ENCODE results near the gene CSH1.
"Not testable (repeated sequence)": the region's sequence is repeated elsewhere in the genome, so short reads cannot be mapped to it uniquely, and the experiment has no call there.

CSH1 gene

DNA sequence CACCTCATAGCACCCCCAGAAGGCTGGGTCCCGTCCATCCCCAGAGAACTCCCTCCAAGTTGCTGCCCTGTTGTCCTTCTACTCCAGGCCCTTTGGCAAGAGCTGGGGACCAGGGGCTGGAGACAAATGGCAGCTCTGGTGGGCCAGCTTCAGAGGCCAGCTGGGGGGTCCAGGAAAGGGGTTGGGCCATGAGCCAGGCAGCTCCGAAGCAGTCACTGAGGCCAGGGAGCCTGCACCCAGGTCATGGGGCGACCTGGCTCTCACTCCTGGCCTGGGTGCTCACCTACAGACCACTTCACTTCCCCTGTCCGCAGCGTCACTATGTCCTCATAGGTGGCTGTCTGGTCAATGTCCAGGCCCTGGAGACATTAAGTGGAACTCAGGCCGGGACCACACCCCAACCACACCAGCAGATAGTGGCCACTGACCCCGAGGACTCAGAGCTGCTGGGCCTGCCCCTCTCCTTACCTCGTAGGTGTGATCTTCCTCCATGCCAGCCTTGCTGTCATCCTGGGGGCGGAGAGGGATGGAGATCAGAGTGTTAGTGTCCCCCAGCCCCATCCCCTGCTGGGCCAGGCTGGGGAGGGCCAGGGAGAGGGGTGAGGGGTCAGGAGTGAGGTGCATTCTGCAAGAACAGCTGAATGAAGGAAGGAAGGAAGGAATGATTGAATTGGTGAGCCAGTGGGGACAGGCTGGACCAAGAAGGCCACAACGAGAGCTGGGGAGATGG is 32.8 kb upstream of the CSH1 start:
- no peak for DNase-seq (ENCODE audit: low read depth)

DNA sequence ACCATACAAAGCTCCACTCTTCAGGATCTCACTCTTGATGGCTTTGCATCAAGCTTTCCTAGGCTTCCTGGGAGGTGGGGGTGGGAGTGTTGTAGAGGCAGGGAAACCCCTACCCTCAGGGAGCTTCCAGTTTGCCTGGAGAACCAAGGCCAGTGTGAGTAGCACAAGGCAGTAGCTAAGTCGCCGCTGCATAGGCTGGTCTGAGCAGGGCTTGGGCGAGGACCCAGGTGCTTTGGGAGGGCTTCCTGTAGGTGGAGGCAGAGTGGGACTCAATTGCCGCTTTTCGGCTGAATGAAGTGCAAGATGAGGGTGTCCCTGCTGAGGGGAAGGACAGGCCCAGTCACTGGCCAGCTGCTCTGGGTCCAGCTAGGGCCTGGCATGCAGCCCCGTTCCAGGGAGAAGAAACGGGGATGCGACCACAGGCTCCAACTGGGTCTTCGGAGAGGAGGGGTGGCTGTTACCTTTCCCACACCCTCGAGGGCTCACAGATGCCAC is 31.8 kb upstream of the CSH1 start:
- no peak for DNase-seq (ENCODE audit: low read depth)

DNA sequence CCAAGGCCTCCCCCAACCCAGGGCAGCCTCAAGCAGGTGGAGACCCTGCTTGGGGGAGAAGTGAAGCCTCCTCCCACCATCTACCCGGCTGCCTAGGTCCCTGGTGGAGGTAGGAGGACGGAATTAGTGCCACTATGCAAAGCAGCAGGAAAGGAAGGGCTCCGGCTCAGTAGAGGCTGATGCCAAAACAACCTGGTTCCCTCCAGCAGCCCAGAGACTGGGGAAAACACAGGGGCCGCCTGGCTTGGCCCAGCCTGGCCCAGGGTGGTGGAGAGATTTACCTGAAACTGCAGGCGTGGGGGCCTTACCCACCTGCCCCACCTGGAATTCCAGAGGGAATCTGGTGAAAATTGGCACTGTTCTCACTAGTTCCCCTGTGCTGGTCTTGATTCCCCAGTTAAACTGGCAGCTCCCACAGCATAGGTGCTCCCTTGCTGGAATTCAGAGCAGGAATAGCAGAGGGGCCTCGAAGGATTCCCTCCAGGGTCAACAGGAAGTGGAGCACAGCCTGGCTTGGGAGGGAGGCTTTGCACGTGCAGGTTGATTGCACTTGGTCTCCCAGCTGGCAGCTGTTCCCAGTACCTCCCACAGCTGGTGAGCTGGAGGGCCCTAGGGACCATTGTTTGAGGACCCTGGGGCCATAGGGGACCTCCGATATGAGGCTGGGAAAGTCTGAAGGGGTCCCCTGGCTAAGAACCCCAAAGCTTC is 31.2 kb upstream of the CSH1 start:
- DNase-seq (ENCODE audit: low read depth), result no peak

DNA sequence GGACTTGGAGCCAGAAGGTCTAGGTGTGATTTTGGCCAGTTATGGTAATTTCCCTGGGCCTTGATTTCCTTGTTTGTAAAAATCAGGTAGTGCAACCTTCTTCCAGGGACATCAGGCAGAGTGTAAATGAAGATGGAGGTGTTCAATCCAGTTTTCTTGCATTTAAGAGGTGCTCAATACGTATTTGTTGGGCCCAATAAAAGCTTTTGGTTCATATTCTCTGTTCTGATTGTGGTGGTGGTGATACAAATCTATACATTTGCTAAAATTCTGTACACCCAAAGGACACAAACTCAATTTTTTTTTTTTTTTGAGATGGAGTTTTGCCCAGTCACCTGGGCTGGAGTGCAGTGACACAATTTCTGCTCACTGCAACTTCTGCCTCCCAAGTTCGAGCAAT is 29.8 kb upstream of the CSH1 start:
- DNase-seq (ENCODE audit: low read depth), result no peak

DNA sequence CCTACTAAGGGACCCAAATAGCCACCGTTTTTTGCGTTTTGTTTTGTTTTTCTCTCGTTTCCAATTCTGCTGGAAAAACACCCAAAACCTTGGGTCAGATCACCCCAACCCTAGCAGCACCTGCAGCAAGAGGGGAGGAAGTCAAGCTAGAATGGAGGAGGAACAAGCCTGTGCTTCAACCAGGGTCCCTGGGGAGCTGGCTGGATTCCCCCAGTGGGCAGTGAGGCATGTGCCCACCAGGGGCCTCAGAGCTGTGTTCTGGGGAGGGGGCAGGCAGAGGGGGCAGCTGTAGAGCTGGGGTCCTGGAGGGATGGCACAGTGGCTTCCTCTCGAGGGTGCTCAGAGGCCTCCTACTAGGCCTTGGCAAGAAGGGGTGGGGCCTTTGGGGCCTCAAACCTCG is 29.2 kb upstream of the CSH1 start:
- DNase-seq (ENCODE audit: low read depth), result no peak

DNA sequence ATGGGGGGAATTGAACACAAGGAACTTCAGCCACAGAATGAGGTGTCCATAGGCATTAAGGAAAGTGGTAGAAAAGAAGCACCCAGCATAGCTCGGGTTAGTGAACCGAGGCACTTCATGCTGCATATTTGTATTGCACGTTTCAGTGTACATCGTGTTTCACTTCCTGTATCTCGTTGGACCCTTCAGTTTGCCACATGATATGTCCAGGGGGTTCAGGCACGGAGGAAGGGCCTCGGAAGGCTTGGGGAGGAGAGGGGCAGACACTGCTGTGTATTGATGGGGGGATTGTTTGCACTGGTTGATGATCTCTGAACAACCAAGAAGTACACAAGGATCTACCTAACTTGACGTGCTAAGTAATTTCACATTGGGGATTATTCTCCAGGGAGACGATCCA is 26.0 kb upstream of the CSH1 start:
- not testable (repeated sequence) for DNase-seq (ENCODE audit: low read depth)

DNA sequence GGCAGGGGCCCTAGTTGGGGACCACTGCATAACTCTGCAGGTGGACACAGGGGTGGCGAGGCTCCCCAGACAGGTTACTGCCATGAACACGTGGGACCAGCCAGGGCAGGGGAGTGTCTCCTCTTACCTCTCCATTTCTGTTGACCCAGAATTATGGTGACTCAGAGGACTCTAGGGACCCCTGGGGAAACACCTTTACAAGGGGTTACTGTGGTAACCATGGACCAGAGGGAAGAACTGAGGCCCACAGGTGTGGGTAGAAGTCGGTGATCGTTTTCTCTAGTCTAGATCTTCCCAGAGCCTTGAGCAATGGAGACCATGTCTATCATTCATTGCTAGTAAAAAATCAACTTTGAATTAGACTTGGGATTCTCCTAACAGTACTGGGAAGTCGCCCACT is 24.4 kb upstream of the CSH1 start:
- not testable (repeated sequence) for DNase-seq (ENCODE audit: low read depth)

DNA sequence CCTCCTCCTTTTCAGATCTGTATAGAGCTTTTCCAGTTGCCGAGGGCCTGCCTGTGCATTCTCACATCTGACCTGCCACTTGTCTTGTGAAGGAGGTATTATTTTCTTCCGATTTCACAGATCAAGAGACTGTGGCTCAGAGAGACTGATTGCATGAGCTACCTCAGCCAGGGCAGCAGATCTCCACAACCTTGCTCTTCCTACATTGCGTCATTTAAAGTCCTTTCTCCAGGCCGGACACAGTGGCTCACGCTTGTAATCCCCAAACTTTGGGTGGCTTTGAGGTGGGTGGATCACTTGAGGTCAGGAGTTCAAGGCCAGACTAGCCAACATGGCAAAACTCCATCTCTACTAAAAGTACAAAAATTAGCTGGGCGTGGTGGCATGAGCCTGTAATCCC is 23.7 kb upstream of the CSH1 start:
- DNase-seq (ENCODE audit: low read depth), result not testable (repeated sequence)

DNA sequence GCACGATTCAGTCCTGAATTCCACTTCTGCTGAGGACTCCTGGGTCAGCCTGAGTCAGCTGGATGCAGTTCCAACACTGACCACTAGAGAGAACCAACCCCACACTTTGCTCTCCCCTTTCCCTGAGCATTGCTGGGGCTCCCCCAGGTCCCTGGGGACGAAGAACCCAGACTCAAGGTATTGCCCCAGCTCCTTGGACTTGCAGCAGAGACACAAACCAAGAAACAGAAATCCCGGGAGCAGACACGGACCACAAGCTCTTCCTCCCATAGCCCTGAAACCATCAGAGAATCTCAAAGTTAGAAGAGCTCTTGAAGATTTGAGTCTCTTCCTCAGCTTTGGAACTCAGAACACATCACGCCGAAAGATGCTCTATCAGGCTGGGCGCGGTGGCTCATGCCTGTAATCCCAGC is 22.9 kb upstream of the CSH1 start:
- peak; percentile 27 for DNase-seq (ENCODE audit: low read depth)

DNA sequence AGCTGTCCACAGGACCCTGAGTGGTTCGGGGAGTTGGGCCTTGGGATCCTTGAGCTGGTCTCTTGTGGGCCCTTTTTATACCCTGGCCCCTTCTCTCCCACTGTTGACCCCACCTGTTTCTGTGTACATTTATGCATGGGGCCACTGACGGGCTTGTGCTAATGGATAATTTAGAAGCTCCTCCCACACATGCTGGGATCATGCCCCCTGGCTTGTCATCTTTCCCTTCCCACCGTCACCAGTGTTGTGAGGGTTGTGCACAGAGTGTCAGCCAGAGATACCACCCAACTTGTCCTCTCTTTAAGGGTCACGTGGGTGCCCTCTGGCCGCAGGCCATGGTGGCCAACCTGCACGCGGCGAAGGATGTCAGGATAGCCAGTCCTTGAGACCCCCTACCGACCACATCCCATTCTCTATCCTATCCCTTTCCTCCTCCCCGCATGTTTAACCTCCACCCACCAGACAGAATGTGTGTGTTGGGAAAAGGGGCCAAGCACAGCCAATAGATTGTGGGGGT is 22.5 kb upstream of the CSH1 start, which contains the start of gene GH1:
GH1 (minus strand) TSS at position 51 of the 517 bp plus-strand sequence. CDS start 63 bp downstream, outside the sequence.
- DNase-seq (ENCODE audit: low read depth), result not testable (repeated sequence)

DNA sequence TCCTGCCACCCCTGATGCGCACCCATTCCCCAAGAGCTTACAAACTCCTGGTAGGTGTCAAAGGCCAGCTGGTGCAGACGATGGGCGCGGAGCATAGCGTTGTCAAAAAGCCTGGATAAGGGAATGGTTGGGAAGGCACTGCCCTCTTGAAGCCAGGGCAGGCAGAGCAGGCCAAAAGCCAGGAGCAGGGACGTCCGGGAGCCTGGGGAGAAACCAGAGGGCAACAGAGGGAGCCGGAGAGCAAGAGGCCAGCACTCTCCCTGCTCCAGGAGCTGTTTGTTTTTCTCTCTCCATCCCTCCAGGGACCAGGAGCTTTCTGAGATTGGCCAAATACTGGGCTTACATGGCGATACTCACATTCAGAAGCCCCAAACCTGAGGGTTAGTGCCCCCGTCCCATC is 21.9 kb upstream of the CSH1 start:
- DNase-seq (ENCODE audit: low read depth), result no peak

DNA sequence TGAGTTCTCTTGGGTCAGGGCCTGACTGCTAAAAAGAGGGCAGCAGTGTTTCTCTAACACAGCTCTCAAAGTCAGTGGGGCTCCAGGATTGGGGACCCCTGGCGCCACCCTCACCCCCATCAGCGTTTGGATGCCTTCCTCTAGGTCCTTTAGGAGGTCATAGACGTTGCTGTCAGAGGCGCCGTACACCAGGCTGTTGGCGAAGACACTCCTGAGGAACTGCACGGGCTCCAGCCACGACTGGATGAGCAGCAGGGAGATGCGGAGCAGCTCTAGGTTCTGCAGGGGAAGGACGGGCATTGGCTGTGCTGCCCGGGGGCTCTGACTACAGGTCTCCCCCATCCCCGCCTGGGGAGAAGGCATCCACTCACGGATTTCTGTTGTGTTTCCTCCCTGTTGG is 21.3 kb upstream of the CSH1 start:
- DNase-seq (ENCODE audit: low read depth), result no peak

DNA sequence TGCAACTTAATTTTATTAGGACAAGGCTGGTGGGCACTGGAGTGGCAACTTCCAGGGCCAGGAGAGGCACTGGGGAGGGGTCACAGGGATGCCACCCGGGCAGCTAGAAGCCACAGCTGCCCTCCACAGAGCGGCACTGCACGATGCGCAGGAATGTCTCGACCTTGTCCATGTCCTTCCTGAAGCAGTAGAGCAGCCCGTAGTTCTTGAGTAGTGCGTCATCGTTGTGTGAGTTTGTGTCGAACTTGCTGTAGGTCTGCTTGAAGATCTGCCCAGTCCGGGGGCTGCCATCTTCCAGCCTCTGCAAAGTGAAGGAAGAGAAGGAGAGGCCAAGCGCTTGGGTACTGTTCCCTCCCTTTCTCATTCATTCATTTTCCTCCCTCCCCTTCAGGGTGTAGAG is 20.8 kb upstream of the CSH1 start:
- DNase-seq (ENCODE audit: low read depth), result not testable (repeated sequence)

DNA sequence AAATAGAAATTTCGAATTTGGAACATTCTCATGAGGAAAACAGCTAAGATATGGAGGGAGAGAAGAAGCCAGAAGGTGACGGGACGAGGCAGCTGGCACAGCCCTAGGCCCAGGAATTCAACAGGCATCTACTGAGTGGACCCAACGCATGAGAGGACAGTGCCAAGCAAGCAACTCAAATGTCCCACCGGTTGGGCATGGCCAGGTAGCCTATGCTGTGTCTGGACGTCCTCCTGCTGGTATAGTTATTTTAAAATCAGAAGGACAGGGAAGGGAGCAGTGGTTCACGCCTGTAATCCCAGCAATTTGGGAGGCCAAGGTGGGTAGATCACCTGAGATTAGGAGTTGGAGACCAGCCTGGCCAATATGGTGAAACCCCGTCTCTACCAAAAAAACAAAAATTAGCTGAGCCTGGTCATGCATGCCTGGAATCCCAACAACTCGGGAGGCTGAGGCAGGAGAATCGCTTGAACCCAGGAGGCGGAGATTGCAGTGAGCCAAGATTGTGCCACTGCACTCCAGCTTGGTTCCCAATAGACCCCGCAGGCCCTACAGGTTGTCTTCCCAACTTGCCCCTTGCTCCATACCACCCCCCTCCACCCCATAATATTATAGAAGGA is 20.3 kb upstream of the CSH1 start:
- no peak for DNase-seq (ENCODE audit: low read depth)

DNA sequence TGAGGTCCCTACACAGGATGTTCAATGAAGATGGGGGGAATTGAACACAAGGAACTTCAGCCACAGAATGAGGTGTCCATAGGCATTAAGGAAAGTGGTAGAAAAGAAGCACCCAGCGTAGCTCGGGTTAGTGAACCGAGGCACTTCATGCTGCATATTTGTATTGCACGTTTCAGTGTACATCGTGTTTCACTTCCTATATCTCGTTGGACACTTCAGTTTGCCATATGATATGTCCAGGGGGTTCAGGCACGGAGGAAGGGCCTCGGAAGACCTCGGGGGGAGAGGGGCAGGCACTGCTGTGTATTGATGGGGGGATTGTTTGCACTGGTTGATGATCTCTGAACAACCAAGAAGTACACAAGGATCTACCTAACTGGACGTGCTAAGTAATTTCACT is 19.4 kb upstream of the CSH1 start:
- DNase-seq (ENCODE audit: low read depth), result not testable (repeated sequence)

DNA sequence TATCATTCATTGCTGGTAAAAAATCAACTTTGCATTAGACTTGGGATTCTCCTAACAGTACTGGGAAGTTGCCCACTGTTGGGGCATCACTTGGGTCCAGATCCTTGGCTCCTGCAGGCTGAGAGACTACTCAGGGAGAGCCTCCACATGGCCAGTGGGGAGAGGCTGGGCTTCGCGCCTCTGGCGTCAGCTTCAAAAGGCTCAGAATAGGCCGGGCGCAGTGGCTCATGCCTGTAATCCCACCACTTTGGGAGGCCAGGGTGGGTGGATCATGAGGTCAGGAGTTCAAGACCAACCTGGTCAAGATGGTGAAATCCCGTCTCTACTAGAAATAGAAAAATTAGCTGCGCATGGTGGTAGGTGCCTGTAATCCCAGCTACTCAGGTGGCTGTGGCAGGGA is 18.1 kb upstream of the CSH1 start:
- no peak for DNase-seq (ENCODE audit: low read depth)

DNA sequence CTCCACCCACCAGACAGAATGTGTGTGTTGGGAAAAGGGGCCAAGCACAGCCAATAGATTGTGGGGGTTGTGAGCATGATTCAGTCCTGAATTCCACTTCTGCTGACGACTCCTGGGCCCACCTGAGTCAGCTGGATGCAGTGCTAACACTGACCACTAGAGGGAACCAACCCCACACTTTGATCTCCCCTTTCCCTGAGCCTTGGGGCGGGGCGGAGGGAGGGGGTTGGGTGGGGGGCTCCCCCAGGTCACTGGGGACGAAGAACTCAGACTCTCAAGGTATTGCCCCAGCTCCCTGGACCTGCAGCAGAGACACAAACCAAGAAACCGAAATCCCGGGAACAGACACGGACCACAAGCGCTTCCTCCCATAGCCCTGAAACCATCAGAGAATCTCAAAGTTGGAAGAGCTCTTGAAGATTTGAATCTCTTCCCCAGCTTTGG is 15.3 kb upstream of the CSH1 start:
- no peak for DNase-seq (ENCODE audit: low read depth)

DNA sequence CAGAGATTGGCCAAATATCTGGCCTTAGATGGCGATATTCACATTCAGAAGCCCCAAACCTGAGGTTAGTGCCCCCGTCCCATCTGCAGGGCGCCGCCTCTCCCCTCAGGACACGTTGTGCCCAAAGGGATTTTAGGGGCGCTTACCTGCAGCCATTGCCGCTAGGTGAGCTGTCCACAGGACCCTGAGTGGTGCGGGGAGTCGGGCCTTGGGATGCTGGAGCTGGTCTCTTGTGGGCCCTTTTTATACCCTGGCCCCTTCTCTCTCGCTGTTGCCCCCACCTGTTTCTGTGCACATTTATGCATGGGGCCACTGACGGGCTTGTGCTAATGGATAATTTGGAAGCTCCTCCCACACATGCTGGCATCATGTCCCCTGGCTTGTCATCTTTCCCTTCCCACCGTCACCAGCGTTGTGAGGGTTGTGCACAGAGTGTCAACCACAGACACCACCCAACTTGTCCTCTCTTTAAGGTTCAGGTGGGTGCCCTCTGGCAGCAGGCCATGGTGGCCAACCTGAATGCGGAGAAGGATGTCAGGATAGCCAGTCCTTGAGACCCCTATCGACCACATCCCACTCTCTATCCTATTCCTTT is 14.8 kb upstream of the CSH1 start, which contains the start of gene CSHL1:
CSHL1 (minus strand) TSS at position 218 of the 595 bp plus-strand sequence; CDS start at position 156, 62 bp downstream.
- DNase-seq (ENCODE audit: low read depth), result no peak

DNA sequence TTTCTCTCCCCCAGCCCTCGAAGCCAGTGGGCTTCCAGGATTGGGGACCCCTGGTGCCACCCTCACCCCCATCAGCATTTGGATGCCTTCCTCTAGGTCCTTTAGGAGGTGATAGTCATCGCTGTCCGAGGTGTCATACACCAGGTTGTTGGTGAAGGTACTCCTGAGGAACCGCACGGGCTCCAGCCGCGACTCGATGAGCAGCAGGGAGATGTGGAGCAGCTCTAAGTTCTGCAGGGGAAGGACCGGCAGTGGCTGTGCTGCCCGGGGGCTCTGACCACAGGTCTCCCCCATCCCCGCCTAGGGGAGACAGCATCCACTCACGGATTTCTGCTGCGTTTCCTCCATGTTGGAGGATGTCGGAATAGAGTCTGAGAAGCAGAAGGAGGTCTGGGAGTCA is 13.7 kb upstream of the CSH1 start:
- no peak for DNase-seq (ENCODE audit: low read depth)

DNA sequence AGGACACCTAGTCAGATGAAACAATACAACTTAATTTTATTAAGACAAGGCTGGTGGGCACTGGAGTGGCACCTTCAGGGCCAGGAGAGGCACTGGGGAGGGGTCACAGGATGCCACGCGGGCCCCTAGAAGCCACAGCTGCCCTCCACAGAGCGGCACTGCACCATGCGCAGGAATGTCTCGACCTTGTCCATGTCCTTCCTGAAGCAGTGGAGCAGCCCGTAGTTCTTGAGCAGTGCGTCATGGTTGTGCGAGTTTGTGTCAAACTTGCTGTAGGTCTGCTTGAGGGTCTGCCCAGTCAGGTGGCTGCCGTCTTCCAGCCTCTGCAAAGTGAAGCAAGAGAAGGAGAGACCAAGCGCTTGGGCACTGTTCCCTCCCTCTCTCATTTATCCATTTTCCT is 13.2 kb upstream of the CSH1 start:
- DNase-seq (ENCODE audit: low read depth), result not testable (repeated sequence)

DNA sequence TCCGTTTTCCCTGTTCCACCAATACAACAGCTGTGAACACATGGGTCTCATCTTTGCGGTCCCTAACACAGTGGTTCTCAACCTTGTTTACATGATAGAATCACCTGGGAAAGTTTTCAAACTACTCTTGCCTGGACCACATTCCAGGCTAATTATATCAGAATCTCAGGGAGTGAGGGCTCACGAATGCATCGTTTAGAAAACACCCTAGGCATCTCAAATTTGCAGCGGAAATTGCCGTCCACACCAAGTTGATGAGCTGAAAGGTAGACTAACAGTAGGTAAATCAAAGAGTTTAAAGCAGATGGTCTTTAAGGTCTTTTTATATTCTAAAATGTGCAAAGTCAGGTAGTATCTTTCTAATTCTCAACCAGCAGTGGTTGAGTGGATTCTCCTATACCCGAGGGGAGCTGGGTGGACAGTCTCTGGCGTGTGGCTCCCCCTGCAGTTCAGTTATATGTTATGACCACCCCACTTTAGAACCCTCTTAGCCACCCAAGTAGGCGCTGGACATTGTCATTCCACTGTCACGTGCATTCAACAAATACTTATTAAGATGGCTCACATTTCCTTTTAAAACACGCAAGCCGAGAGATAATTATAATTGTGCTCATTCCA is 10.9 kb upstream of the CSH1 start:
- not testable (repeated sequence) for DNase-seq (ENCODE audit: low read depth)

DNA sequence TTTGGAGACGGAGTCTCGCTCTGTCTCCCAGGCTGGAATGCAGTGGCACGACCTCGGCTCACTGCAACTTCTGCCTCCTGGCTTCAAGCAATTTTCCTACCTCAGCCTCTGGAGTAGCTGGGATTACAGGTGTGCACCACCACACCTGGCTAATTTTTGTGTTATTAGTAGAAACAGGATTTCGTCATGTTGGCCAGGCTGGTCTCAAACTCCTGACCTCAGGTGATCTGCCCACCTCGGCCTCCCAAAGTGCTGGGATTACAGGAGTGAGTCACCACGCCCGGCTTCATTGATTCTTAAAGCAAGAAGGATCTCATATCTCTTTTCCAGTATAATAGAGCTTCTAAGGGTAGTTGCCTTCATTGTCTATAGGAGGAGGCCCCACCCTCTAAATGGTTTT is 8.4 kb upstream of the CSH1 start:
- not testable (repeated sequence) for DNase-seq (ENCODE audit: low read depth)
